GM18520 (cell line): ENCODE results near the gene SAP130.

ENCODE experiments used
- ATAC-seq: cut with Tn5 transposase; IDR thresholded peaks from one replicate; pipeline ENCODE4 v1.9.1; 2021; ENCODE audit not compliant: unreplicated experiment

SAP130 gene

DNA sequence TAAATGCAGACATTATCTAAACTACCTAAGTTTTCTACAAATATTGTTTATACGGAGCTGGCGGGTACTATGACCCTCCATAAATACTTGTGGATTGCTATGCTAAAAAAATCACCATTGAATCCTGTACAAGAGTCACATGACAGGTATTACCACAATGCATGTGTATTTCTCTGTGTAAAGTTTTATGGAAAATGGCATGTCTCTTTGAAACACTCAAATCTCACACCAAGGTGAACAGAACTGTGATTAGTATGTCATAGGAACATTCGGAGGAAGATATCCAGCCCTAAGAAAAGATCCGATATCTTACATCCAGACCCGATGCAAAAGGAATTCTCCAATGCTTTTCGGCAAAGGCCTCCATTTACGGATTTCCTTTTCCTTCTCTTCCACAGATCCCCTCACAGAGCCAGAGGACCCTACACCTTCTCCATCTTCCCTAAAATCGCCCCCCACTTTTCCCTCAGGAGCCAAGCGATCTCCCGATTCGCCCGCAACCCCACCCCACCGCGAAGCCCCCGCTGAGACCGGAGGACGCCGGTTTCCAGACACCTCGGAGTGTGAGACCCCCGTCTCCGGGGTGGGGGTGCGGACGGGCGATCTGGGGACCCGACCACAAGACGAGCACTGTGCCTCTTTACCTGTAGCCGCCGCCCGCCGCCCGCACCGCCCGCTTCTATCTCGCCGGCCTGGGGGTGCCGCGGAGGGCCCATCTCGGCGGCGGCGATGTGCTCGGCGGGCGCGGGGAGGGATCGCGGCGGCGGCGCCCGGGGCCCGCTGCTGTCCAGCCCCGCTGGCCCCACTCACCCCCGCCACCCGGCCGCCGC is 1.2 kb downstream of the SAP130 start:
- ATAC-seq, result no peak

DNA sequence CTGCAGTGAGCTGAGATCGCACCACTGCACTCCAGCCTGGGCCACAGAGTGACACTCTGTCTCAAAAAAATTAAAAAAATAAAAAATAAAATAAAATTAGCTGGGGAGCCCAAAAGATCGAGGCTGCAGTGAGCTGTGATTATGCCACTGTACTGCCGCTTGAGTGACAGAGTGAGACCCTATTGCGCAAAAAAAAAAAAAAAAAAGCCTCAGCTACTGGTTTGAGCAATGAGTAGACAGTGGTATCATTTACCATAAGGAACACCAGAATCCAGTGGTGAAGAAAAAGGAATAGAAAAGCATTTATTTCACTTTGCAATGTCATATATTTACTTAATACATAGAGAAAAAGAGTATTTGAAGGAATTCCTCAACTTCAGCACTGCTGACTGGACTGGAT is 3.0 kb downstream of the SAP130 start:
- no peak for ATAC-seq

DNA sequence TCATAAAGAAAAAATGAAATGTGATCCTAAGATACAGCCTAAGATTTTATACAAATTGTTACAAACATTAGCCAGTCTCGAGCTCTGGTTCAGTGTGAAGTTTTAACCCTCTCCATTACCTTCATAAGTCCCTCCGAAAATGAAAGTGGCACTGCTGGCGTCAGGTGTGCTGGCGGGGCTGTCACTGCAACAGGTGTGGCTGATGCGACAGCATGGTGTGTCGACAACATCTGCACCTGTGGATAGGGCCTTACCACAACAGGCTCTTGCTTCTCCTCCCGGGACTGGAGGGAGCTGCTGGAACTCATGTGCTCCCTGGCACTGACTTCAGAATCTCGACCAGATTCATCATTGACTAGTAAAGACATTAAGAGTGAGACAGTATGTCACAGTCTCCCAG is 10.3 kb downstream of the SAP130 start:
- ATAC-seq, result no peak

DNA sequence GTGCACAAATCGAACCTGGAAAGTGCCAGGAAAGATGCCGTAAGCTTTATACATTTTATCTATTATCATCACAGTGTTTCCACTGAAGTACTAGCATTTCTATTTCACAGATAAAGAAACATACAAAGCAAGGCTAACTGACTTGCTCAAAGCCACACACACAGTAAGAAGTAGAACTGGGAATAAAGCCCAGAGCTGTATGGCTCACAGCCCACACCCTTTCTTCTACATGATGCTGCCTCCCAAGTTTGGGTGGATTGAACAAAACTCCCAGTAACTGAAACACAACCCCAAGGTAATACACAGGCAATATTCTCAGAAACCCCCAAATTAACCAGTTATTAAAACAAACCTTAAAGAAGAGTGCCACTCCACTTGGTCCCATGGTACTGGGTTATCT is 11.2 kb downstream of the SAP130 start:
- no peak for ATAC-seq

DNA sequence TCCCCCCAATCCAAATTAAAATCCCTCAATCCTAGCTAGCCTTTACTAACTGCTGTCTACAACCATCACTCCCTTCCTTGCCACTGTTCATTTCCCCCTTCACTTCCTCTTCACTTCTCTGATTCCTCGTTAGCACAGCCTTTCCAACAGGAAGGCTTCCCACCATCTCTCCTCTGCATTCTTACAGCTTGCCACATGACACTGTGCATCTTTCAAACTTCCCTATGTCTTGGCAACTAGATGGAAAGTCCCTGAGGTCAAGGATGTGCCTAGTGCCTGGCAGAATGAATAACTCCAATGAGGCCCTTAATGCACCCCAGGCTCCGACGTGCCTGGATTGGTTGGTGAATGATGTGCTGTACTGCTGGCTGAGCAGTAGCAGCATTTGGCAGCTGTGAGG is 15.2 kb downstream of the SAP130 start:
- no peak for ATAC-seq

DNA sequence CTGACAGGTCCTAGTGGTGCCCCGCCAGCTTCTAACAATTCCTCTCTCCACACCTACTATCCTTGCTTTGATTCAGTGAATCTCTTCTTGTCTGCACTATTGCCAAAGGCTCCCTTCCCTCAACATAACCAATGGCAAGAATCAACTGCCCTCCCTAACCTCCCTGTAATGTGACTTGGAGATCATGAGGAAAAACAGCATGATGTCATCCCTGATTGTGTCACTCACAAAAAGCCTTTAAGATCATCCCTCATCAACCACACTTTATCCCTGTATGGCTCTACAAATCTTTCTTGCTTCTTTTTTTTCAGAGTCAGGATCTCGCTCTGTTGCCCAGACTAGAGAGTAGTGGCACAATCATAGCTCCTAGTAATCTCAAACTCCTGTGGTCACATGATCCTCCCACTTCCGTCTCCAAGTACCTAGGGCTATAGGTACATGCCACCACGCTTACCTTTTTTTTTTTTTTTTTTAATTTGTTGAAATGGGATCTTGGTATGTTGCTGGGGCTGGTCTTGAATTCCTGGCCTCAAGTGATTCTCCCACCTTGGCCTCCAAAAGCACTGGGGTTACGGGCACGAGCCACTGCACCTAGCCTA is 19.7 kb downstream of the SAP130 start:
- ATAC-seq, result no peak

DNA sequence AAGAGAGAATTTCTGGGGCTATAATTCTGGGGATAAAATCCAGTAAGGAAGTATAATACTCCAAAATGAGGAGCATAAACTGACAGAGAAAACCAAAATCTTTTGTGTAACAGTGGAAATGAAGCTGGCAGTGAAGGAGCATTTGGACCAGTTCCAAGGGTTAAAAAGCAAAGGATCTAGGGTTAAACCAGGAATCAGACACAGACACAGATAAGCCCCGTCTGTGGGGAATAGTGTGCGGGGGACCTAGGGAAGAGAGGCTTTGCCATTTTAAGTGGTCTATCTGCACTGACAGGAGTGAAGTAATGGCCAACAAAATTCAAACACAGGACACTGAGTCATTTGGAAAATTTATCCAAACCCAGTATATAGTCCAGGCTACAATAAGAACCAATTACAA is 23.4 kb downstream of the SAP130 start:
- ATAC-seq, result no peak

DNA sequence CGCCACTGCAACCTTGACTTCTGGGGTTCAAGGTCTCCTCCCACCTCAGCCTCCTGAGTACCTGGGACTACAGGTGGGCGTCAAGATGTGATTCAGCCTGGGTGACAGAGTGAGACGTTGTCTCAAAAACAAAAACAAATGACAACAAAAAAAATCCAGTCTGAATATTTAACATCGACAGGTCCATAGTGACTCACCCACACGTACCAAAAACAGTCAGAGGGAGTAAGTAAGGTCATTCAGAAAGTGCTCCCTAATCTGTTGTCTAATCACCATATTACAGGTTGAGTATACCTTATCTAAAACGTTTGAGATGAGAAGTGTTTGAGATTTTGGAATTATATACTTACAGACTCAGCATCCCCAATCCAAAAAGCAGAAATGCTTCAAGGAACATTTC is 24.4 kb downstream of the SAP130 start:
- no peak for ATAC-seq

DNA sequence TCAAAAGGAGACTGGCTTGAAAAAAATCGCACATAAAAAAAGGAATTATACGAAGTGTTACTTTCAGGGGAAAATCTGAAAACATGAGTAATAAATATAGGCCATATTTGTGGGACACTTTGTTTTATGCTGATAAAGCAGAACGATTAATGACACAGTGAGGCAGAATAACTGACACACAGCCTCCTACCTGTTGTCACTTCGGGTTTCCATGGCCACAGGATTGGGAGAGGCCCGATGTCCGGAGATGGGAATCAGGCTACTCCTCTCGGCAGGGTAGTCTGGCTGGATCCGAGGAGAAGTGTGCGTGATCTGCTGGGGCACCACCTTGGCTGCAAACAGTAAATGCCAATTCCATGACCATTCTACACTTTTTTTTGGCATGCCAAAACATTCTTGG is 31.7 kb downstream of the SAP130 start:
- no peak for ATAC-seq

DNA sequence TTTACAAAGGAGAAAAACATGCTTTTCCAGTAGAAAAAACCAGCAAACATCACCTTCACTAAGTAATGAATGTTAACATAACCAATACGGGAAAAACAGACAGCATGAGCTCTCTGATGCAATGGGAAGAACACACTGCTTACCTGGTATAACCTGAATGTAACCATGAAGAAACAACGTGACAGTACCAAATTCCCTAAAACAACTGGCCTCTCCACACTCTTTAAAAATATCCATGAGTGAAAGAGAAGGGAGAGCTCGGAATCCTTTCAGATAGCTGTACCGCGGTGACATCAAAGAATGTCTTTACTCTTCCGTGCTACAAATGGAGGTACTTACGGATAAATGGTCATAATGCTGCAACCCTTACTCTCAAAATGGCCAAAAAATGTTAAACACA is 32.1 kb downstream of the SAP130 start:
- ATAC-seq, result no peak

DNA sequence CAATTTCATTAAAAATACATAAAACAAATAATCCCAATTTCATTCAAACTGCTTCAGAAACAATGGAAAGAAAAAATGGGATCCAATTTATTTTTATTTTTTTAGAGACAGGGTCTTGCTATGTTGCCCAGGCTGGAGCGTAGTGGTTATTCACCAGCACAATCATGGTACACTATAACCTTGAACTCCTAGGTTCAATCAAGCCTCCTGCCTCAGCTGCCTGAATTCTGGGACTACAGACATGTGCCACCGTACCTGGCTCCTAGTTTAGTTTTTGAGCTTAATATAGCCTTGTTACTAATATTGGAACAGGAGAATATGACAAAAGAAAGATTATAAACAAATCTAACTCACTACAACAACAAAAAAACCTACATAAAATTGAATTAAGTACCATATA is 34.2 kb downstream of the SAP130 start:
- ATAC-seq, result no peak

DNA sequence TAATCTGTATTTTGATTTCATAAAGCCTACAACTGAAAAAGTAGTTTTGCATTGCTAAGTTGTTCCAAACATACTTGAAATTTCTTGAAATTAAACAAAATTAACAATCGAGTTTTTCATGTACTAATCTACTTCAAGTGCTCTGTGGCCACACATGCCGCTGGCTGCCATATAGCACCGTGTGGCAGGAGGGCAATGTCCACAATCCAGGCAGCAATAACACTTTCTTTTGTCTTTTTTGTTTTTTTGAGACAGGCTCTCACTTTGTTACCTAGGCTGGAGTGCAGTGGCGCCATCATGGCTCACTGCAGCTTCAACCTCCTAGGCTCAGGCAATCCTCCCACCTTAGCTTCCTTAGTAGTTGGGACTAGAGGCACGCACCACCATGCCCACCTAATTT is 36.1 kb downstream of the SAP130 start:
- no peak for ATAC-seq

DNA sequence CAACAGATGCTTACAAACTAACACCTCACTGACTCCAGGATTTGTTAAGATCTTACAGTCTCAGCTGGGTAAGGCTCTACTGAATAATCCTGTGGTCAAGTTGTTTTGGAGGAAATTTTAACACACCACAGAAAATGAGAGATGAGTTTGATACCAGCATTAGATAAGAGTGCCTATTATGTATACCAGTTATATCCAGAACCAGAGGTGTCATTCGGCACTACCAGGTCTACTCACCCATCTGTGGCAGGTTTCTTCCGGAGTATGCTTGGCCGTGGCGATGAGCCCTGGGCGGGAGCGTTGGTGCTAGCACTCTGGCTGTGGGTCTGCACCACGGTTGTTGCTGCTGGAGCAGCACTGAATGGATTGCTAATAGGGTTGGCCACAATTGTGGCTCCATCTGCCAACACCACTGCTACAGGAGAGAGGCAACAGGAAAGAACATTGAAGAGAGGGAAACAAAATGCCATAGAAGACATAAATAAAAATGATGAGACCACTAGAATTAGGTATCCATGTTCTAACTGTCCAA is 41.2 kb downstream of the SAP130 start:
- ATAC-seq, result no peak

DNA sequence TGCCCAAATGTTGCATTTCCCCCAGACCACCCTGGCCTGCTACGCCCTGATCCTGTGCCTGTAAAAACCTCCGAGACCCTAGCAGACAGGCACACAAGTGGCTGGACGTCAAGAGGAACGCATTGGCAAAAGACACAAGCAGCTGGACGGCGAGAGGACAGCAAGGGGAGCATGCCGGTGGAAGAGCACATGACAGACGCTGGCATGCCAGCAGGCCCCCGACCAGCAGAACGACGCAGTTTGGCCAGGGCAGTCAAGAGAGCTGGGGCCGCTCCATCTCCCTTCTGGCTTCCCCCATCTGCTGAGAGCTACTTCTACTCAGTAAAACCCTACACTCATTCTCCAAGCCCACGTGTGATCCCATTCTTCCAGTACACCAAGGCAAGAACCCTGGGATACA is 42.1 kb downstream of the SAP130 start:
- no peak for ATAC-seq

DNA sequence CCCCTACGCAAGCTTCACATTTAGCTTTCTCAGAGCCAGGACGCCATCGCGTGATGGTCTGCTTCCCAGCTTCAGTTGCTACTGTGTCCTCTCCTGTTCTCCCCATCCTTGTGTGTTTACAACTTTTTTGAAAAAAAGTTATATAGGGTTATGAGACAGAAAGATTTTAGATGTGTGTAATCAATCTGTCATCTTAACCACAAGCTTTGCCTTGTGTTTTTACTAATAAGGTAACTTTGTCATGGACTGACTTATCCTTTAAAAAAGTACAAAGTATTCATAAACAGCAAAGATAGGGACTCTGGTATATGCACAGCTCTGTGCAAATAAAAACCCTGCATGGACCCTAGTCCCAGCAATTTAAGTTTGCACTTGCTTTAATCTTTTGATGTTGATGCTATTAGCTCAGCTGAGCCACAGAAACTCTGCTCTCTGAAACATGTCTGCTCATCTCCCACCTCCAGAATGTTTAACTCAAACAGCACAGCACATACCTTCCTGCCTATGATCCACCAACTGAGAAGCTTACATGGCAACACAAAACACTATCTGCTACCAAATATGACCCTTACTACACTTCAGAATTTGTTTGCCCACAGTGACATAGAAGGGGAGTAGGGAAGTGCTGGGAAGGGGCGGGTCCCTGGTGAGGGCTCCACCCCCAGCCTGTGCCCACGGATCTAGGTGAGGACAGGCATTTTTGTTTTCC is 42.7 kb downstream of the SAP130 start:
- ATAC-seq, result no peak

DNA sequence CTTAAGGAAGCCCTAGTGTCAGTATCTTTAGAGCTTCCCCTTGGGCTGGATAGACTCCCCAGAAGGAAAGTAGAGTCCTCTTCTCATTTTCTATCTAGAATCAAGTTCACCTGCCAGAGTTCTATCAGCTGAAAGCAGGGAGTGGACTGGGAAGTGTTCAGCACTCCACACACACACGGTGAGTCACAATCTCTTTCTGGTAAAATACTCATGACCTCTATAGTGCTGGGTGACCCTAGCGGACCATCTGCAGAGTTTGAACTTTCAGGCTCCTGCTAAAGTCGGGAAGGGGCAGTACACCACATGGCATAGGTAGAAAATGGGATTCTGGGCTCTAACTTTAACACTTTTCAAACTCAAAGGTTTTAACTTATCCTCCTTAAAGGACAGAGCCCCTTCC is 43.3 kb downstream of the SAP130 start:
- ATAC-seq, result no peak

DNA sequence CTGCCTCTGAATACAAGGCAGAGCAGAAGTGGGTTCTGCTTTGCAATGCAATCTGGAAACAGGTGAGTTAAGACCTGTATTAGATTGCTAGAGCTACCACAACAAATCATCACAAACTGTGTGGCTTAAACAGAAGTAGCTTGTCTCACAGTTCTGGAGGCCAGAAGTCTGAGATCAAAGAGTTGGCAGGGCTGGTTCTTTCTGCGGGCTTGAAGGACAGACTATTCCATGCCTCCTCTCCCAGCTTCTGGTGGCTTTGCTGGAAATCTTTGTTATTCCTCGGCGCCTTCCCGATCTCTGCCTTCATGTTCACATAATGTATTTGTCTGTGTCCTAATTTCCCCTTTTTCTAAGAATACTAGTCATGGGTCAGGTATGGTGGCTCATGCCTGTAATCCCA is 58.4 kb downstream of the SAP130 start:
- ATAC-seq, result no peak

DNA sequence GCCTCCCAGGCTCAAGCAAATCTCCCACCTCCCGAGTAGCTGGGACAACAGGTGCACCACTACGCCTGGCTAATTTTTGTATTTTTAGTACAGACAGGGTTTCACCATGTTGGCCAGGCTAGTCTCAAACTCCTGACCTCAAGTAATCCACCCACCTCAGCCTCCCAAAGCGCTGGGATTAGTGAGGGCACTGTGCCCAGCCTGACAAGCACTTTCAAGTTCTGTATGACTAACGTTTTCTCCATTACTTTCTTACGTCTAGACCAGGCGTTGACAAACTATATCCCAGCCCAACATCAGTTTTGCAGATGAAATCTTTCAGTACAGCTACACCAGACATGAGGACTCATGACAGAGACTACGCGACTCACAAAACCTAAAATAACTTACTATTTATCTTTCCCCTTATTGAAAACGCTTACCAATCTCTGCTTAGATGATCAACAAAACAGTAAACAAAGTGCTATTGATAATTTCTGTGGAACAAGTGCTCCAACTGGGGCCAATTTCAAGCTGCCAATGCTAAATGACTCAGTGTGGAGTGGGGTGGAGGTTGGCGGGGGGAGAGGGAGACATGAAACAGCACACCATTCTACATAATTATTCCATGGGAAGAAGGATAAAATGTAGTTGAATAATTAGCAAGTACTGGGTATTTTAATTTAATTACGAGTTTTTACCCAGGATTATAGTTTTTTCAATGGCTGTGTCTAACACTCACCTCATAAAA is 59.1 kb downstream of the SAP130 start:
- ATAC-seq, result no peak

DNA sequence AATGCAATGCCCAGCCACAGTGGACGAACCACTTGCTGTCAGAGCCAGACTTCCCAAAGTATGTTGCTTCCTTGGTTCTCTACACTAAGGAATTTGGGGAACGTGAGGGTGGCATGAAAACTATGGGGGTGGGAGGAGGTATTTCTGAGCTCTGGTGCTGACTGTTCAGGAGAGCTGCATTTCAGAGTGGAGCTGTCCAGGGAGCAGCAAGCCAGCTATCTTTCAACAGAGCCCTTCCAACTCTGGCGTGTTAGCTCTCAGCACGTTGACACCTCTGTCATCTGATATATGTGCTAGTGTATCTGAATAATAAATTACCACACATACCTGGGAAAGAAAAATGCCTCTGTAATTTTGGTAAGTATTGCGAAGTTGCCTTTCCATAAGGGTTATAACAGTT is 66.1 kb downstream of the SAP130 start:
- ATAC-seq, result no peak

DNA sequence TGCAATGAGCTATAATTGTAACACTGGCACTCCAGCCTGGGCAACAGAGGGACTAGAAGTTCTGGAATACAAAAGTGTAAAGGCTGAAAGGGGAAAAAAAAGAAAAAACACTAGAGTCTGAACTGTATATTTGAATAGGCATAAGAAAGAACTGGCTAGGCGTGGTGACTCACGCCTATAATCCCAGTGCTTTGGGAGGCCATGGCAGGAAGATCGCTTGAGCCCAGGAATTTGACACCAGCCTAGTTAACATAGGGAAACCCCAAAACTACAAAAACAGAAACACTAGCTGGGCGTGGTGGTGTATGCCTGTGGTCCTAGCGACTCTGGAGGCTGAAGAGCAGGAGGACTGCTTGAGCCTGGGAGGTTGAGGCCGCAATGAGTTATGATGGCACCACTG is 70.6 kb downstream of the SAP130 start:
- no peak for ATAC-seq

DNA sequence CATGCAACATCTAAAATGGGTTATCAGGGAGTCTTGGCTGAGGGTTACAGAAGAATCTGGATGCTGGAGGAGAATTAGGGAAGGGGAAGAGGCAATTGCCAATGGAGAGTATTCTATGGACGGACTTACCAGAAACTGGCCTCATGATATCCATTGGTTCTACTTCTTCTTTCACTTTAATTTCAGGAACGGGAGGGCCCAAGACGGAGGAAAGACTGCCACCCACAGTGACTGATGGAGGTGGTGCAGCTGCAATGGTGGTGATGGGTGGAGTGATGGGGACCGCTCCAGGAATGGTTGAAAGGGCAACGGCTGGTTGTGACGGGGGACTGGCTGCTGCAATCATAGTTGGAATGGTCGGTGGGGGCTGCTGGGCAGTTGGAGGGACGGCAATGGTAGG is 73.0 kb downstream of the SAP130 start:
- no peak for ATAC-seq
